Activated naive CD8-positive, alpha-beta T cell (primary cell): Measurements from ENCODE around the gene CDKN2B.
"Not testable (repeated sequence)": the region's sequence is repeated elsewhere in the genome, so short reads cannot be mapped to it uniquely, and the experiment has no call there.

ENCODE experiments used
- H3K27ac Mint-ChIP-seq: one replicate; pipeline ENCODE4 v1.8.0; 2021; ENCODE audit warnings: mixed read lengths
- H3K27me3 Mint-ChIP-seq: one replicate; pipeline ENCODE4 v1.8.0; 2021; ENCODE audit warnings: mixed read lengths
- H3K36me3 Mint-ChIP-seq: one replicate; pipeline ENCODE4 v1.8.0; 2021; ENCODE audit warnings: mixed read lengths
- H3K4me1 Mint-ChIP-seq: one replicate; pipeline ENCODE4 v1.8.0; 2021; ENCODE audit warnings: low read depth, mixed read lengths
- H3K4me3 Mint-ChIP-seq: one replicate; pipeline ENCODE4 v1.8.0; 2021; ENCODE audit warnings: mild to moderate bottlenecking, mixed read lengths
- H3K9me3 Mint-ChIP-seq: one replicate; pipeline ENCODE4 v1.8.0; 2021; ENCODE audit warnings: low read depth, mixed read lengths

The CDKN2B gene, protein sequence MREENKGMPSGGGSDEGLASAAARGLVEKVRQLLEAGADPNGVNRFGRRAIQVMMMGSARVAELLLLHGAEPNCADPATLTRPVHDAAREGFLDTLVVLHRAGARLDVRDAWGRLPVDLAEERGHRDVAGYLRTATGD

DNA sequence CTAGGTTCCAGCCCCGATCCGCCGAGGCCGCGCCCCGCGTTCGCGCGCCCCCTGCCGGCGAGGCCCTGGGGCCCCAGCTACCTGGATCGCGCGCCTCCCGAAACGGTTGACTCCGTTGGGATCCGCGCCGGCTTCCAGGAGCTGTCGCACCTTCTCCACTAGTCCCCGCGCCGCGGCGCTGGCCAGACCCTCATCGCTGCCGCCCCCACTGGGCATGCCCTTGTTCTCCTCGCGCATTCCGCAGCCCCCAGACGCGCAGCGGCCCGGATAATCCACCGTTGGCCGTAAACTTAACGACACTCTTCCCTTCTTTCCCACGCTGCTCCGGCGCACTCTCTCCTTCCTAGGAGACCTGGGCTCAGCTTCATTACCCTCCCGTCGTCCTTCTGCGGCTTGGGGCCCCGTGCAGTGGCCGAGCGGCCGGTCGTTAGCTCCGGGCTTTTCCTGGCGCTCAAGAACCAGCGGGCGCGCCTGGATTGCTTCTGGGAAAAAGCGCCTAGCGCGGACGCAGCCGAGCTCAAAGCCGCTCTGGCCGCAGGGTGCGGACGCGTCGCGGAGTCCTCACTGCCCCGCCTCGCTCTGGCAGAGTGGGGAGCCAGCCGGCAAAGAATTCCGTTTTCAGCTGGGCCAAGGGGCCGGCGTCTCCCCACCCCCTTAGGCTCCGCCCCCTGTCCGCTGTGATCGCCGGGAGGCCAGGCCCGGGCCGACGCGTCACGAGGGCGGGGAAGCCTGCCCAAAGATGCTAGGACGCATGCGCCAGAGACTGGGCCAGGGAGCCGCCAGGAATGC lies at the start of gene CDKN2B:
TSS of gene CDKN2B (minus strand) at position 589 of the 789 bp plus-strand sequence. CDS start at position 237, 352 bp downstream.
- H3K4me1 Mint-ChIP-seq, result peaks cover 22% of the 10 kb centered on the region
- H3K27ac Mint-ChIP-seq, result no peak within 1 kb of the TSS
- H3K27me3 Mint-ChIP-seq, result peaks cover 42% of the 10 kb centered on the region
- H3K9me3 Mint-ChIP-seq, result no peaks in the 10 kb centered on the region
- H3K4me3 Mint-ChIP-seq, result peak within 1 kb of the TSS; percentile 74
- H3K36me3 Mint-ChIP-seq, result no peaks in the 10 kb centered on the region

DNA sequence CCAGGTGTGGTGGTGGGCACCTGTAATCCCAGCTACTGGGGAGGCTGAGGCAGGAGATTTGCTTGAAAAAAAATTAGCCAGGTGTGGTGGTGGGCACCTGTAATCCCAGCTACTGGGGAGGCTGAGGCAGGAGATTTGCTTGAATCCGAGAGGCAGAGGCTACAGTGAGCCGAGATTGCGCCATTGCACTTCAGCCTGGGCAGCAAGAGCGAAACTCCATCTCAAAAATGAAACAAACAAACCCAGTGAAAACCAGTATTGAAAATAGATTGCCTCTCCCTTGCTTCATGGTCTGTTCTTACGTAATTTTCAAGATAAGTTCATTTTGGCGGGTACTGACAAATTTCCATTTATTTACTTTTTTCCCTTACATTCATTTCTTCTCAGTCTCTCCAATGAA lies 48.9 kb upstream of the CDKN2B start:
- not testable (repeated sequence) for H3K27me3 Mint-ChIP-seq, H3K27ac Mint-ChIP-seq, H3K9me3 Mint-ChIP-seq, H3K36me3 Mint-ChIP-seq, H3K4me3 Mint-ChIP-seq
- H3K4me1 Mint-ChIP-seq, result peaks cover 13% of the 10 kb centered on the region

DNA sequence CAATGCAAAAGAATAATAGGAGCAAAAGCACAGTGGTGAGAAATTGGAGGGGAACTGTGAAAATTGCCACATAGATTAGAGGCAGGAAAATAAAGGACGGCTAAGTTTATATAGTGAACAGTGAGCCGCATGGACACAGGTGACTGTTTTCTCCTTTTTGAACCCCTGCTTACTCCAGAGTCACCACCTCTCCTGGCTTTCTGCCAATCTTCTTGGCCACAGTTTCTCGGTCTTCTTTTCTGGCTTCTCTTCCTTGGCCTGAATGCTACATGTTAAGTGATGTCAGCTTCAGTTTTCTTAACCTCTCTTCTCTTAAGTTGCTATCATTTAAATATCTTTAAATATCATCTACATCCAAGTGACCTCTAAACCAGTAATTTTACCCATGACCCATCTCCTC lies 47.3 kb upstream of the CDKN2B start:
- Mint-ChIP-seq H3K4me1 (peaks cover 27% of the 10 kb centered on the region), H3K27ac (no peak overlapping the region), H3K4me3 (no peak overlapping the region), H3K27me3 (no peaks in the 10 kb centered on the region), H3K36me3 (peaks cover 5% of the 10 kb centered on the region), H3K9me3 (no peaks in the 10 kb centered on the region)

DNA sequence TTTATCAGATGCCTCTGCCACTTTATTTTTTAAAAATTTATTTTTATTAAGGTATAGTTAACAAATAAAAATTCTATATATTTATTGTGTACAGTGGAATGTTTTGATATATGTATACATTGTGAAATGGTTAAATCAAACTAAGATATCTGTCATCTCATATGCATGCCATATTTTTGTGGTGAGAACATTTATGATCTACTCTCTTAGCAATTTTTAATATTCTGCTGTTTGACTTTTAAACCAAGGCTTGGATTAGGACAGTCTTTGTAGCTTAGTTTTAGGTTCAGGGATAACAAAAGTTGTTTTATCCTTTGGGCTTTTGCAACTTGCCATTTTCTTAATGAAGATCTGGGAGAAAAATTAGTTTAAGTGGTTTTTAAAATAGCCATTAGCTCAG lies 46.0 kb upstream of the CDKN2B start:
- no peaks in the 10 kb centered on the region for H3K27me3 Mint-ChIP-seq
- H3K4me3 Mint-ChIP-seq, result no peak overlapping the region
- H3K9me3 Mint-ChIP-seq, result no peaks in the 10 kb centered on the region
- H3K36me3 Mint-ChIP-seq, result peaks cover 2% of the 10 kb centered on the region
- H3K27ac Mint-ChIP-seq, result no peak overlapping the region
- H3K4me1 Mint-ChIP-seq, result peaks cover 40% of the 10 kb centered on the region

DNA sequence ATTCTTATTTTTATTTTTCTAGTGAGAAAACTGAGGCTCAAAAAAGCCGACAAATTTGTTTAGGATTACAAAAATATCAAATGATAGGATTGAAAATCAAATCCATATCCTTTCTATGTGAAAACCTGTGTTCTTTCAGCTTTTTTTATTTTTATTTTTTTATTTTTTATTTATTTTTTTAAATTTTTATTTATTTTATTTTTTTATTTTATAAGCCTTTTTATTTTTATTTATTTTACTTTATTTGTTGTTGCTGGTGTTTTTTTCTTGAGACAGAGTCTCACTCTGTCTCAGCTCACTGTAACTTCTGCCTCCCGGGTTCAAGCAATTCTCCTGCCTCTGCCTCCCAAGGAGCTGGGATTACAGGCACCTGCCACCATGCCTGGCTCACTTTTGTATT lies 45.4 kb upstream of the CDKN2B start:
- H3K27ac Mint-ChIP-seq, result no peak overlapping the region
- H3K4me3 Mint-ChIP-seq, result no peak overlapping the region
- peaks cover 41% of the 10 kb centered on the region for H3K4me1 Mint-ChIP-seq
- no peaks in the 10 kb centered on the region for H3K27me3 Mint-ChIP-seq
- peaks cover 2% of the 10 kb centered on the region for H3K36me3 Mint-ChIP-seq
- no peaks in the 10 kb centered on the region for H3K9me3 Mint-ChIP-seq

DNA sequence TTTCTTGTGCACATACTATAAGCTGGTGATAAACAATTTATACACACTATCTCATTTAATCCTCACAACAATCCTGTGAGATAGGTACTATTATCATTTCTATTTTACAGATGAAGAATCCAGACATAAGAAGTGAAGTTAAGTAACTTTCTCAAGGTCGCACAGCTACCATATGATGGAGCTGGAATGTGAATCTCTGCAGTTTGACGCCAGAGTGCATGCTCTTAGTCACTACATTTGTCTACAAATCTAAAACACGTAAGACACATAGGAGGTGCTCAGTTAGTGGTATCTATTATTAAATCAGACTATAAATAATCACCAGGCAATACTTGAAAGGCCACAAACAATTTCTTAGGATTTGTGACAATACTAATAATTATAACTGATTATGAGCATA lies 45.0 kb upstream of the CDKN2B start:
- no peak overlapping the region for H3K4me3 Mint-ChIP-seq
- no peaks in the 10 kb centered on the region for H3K27me3 Mint-ChIP-seq
- peaks cover 44% of the 10 kb centered on the region for H3K4me1 Mint-ChIP-seq
- H3K27ac Mint-ChIP-seq, result no peak overlapping the region
- no peaks in the 10 kb centered on the region for H3K9me3 Mint-ChIP-seq
- H3K36me3 Mint-ChIP-seq, result peaks cover 2% of the 10 kb centered on the region

DNA sequence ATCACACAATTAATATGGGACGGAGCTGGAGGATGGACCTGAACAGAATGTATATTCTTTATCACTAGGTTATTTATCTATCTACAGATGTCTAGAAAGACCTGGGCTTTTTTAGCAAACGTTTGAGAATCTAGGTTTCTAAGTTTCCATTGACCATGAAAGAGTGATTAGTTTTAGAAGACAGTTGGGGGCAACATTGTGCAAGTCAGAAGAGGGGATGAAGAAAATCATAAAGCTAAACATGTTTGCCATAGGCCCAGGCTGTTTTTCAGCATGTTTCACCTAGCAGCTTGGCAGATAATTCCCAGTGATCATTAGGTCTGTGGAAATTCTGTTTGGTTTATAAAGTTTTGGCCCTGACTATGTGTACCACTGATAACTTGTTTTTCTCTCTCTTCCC lies 44.1 kb upstream of the CDKN2B start:
- Mint-ChIP-seq H3K4me3 (peak overlapping the region; percentile 54), H3K36me3 (peaks cover 1% of the 10 kb centered on the region), H3K27me3 (no peaks in the 10 kb centered on the region), H3K9me3 (no peaks in the 10 kb centered on the region), H3K27ac (peak overlapping the region; percentile 78), H3K4me1 (peaks cover 47% of the 10 kb centered on the region)

DNA sequence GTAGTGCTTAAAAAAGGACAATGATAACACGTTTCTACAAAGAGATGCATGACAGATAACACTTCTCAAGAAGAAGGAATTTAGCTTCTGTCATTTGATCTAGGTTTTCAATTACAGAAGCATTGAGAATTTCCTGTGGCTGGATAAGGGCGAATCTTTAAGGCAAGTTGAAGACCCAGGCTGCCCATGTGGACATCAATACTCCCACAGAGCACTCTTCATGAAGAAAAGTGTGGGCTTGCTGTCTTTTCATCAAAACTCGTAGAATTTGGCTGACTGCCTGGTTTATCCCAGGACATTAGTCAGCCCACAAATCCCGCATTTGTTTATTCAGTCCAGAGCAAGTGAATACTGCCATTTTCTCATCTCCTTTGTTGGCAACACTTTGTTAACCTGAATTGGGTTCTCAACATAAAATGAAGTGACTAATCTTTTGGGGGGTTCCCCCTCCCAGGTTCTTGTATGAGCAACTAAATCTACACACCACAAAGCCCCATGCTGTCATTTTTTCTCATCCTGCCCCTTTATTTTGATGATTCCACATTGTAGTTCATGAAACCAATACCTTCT lies 43.4 kb upstream of the CDKN2B start:
- Mint-ChIP-seq H3K27me3 (no peaks in the 10 kb centered on the region), H3K4me1 (peaks cover 47% of the 10 kb centered on the region), H3K4me3 (peak overlapping the region; percentile 54), H3K27ac (peak overlapping the region; percentile 78), H3K36me3 (no peaks in the 10 kb centered on the region), H3K9me3 (no peaks in the 10 kb centered on the region)

DNA sequence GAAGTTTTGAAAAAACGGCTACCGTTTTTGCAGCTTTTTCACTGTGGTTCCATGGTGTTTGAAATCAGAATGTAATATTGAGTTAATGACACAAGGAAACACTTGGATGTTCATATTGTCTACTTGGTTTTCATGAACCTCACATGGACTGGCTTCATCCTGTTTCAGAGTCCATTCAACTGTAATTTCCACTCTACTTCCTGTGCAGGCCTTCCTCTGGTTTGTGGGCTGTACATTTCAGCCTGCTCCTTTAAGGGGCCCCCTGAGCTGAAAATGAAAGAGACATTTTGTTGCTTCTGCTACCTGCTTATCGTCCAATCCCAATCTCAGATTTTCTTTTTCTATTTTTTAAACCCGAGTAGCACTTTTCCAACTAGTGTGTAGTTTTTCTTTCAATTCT lies 41.8 kb upstream of the CDKN2B start:
- Mint-ChIP-seq H3K27ac (peak overlapping the region; percentile 51), H3K9me3 (no peaks in the 10 kb centered on the region), H3K4me3 (peak overlapping the region; percentile 61), H3K36me3 (no peaks in the 10 kb centered on the region), H3K4me1 (peaks cover 60% of the 10 kb centered on the region), H3K27me3 (no peaks in the 10 kb centered on the region)

DNA sequence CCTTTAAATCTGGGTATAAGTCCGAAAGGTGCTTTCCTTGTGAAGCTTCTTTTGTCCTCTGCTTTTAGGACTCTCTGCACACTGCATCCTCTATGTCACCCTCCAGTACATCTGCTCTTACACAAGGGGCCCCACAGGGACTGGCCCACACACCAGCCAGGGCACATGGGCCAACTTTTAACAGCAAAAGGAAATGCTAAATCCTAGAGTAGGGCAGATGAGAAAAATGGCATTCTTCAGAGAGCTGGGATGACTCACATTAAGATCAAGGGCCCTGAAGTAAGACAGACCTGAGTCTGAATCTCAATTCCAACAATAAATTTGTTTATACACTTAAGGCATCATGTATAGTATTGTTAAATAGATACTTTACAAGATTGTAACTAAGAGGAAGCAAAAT lies 40.3 kb upstream of the CDKN2B start:
- Mint-ChIP-seq H3K27me3 (no peaks in the 10 kb centered on the region), H3K27ac (no peak overlapping the region), H3K4me1 (peaks cover 72% of the 10 kb centered on the region), H3K36me3 (no peaks in the 10 kb centered on the region), H3K4me3 (no peak overlapping the region), H3K9me3 (no peaks in the 10 kb centered on the region)

DNA sequence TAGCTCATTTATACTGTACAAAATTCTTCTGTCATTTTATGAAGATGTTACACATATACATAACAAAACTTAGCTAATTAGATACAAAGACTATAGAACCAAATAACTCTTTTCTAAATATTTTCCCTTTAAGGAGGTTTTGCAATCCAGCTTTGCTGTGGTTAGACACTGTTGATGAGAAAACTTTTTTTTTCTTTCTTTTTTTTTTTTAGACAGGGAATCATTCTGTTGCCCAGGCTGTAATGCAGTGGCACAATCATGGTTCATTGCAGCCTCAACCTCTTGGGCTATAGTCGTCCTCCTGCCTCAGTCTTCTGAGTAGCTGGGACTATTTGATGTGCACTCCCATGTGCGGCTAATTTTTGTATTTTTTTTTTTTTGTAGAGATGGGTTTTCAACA lies 38.5 kb upstream of the CDKN2B start:
- no peaks in the 10 kb centered on the region for H3K27me3 Mint-ChIP-seq

DNA sequence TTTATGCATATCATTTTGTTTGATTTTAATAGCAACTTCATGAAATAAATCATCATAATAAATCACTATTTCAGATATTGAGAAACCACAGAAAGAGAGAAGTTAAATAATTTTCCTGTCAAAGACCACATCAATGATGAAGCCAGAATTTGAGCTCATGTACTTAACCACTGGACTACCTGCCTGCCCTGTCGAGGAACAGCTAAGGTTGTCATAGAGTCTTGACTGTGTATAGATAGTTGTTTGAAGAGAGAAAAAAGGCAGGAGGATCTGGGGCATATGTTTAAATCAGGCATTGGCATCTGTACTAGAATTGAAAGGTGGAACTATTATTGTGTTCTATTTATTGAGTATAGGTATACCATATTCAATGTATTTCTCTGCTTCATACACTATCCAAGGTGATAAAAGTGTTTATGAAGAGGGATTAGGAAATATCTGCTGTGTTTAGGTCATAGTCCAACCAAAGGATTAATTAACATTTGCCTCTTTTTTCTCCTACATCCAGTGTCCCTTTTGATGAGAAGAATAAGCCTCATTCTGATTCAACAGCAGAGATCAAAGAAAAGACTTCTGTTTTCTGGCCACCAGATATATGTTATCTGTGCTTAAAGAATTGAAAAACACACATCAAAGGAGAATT lies 37.3 kb upstream of the CDKN2B start:
- Mint-ChIP-seq H3K27ac (no peak overlapping the region), H3K9me3 (no peaks in the 10 kb centered on the region), H3K27me3 (no peaks in the 10 kb centered on the region), H3K4me3 (no peak overlapping the region), H3K36me3 (no peaks in the 10 kb centered on the region), H3K4me1 (peaks cover 47% of the 10 kb centered on the region)

More for the DNA sequence above, 38.5 kb upstream of the CDKN2B start:
- Mint-ChIP-seq H3K27ac (no peak overlapping the region), H3K9me3 (no peaks in the 10 kb centered on the region), H3K36me3 (no peaks in the 10 kb centered on the region), H3K4me1 (peaks cover 57% of the 10 kb centered on the region), H3K4me3 (no peak overlapping the region)

DNA sequence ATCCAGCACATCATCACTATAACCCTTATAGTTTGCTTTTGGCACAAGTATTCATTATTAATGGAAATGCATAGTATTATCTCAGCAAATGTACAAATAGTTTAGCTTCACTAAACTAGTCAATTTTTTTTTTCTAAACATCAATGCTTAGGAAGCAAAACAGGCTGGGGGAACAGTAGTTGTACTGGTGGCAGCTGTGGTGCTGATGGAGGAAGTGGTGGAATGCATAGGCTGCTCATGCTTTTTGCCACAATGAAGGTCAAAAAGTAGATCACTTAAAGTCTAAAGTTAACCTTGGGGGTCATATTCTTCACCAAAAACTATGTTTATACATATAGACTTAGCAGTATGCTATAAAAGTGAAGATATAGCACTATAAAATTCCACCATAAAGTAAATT lies 36.3 kb upstream of the CDKN2B start:
- Mint-ChIP-seq H3K27ac (no peak overlapping the region), H3K36me3 (no peaks in the 10 kb centered on the region), H3K27me3 (no peaks in the 10 kb centered on the region), H3K4me1 (peaks cover 48% of the 10 kb centered on the region), H3K9me3 (no peaks in the 10 kb centered on the region), H3K4me3 (no peak overlapping the region)

DNA sequence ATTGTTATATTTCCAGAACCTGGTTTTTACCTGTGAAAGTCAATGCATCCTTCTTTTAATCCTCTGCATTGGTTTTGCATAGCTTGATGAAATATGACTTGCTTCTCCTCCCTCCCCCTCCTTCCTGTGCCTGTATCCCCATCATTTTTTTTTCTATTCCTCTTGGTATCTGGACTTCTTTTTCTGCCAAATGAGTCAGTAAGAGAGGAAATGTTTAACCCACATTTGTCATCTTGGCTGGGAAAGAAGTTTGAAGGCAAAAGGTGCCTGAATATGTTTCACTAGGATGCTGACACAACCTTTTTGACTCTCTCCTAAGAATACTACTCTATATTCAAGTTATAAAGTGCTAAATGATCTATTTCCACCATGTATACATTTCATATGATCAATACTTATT lies 35.5 kb upstream of the CDKN2B start:
- H3K9me3 Mint-ChIP-seq, result no peaks in the 10 kb centered on the region
- peaks cover 46% of the 10 kb centered on the region for H3K4me1 Mint-ChIP-seq
- no peak overlapping the region for H3K27ac Mint-ChIP-seq
- H3K36me3 Mint-ChIP-seq, result no peaks in the 10 kb centered on the region
- no peak overlapping the region for H3K4me3 Mint-ChIP-seq
- H3K27me3 Mint-ChIP-seq, result no peaks in the 10 kb centered on the region

DNA sequence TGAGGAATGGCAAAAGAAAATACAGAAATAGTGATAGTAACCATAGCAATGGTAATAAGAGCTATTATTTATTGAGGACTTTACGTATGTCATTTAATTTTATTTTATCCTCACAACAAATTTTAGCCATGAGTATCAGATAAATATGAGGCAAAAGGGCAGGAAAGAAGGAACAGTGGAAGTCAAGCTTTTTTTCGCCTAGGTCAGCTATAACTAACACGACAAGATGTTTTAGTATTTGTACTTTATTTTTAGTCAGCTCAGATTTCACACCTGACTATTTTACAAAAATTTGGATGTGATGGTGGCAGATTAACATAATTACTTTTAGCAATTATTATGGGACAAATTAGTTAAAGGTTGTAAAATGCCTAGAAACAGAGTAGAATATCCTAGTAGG lies 34.8 kb upstream of the CDKN2B start:
- H3K27me3 Mint-ChIP-seq, result no peaks in the 10 kb centered on the region
- no peaks in the 10 kb centered on the region for H3K36me3 Mint-ChIP-seq
- peaks cover 43% of the 10 kb centered on the region for H3K4me1 Mint-ChIP-seq
- no peak overlapping the region for H3K4me3 Mint-ChIP-seq
- no peaks in the 10 kb centered on the region for H3K9me3 Mint-ChIP-seq
- no peak overlapping the region for H3K27ac Mint-ChIP-seq
